HepG2 (cell line): ENCODE data around the gene ALDH2.

Experiments
- BCLAF1 ChIP-seq: fragments of 450-650 bp; IDR thresholded peaks from 2 replicates; pipeline ENCODE4 v1.6.1; 2017; ENCODE audit warnings: mild to moderate bottlenecking
- CTCF ChIP-seq: sonication (generic); formaldehyde crosslinking; IDR thresholded peaks from 2 replicates; pipeline ENCODE4 v1.5.0; 2020; ENCODE audit warnings: mild to moderate bottlenecking, missing genetic modification reagents, moderate library complexity
- EP300 ChIP-seq, 3 experiments: sonication (generic) in 1 of 3; formaldehyde crosslinking in 1 of 3; IDR thresholded peaks; 2 replicates each; pipeline versions ENCODE4 v1.5.1 to v1.6.1; 2011 to 2020; ENCODE audit warnings: low read depth in 2 of 3, low read length in 2 of 3, borderline replicate concordance in 1 of 3, improper control_type of control experiment in 1 of 3, mild to moderate bottlenecking in 1 of 3, missing genetic modification reagents in 1 of 3, moderate library complexity in 1 of 3
- EZH2 ChIP-seq: conservative IDR thresholded peaks from 2 replicates; pipeline ENCODE4 v1.6.1; 2012; ENCODE audit warnings: mild to moderate bottlenecking, low read depth, low read length, moderate library complexity
- RARA ChIP-seq: IDR thresholded peaks from 2 replicates; pipeline ENCODE4 v1.6.1; 2016; ENCODE audit warnings: missing genetic modification reagents, missing compliant biosample characterization
- TCF7 ChIP-seq: sonication (generic); IDR thresholded peaks from 2 replicates; pipeline ENCODE4 v1.6.1; 2016; ENCODE audit warnings: antibody characterized with exemption, low read depth

GRCh38 chr12:111826316-111826715 lies 59.6 kb downstream of the ALDH2 start:
- TF ChIP-seq TCF7 (no peak), CTCF (CRISPR knock-in tag) (no peak), EZH2 (no peak), BCLAF1 (no peak), RARA (no peak), EP300 (IDR thresholded peaks at IDR 0.05; ENCODE audit: low read depth in 2 of 2, low read length in 2 of 2) (no peak), EP300 (CRISPR knock-in tag; IDR thresholded peaks at IDR 0.05; ENCODE audit: borderline replicate concordance) (no peak)
